PFSK-1 (cell line): ENCODE data around the gene NOTUM.

ENCODE experiments used
- FOXP2 ChIP-seq: optimal IDR thresholded peaks from 2 replicates; pipeline ENCODE3; 2011; ENCODE audit warnings: borderline replicate concordance, control low read depth, inconsistent platforms; ENCODE audit not compliant: insufficient read depth; ENCODE audit errors: extremely low read length, extremely low read depth
- POLR2AphosphoS5 ChIP-seq: IDR thresholded peaks from 2 replicates; pipeline ENCODE4 v1.6.1; 2012; ENCODE audit warnings: low read depth, mild to moderate bottlenecking, control low read depth, low read length, moderate library complexity
- REST ChIP-seq, 2 experiments: IDR thresholded peaks; 2 replicates each; pipeline versions ENCODE4 v1.6.1 to v1.8.0; 2011 to 2012; ENCODE audit warnings: low read depth in 2 of 2, low read length in 2 of 2, control low read depth in 1 of 2, inconsistent platforms in 1 of 2, mild to moderate bottlenecking in 1 of 2, moderate library complexity in 1 of 2; ENCODE audit not compliant: insufficient read depth in 1 of 2
- SIN3A ChIP-seq: IDR thresholded peaks from 2 replicates; pipeline ENCODE4 v1.6.1; 2012; ENCODE audit warnings: mild to moderate bottlenecking, low read length, moderate library complexity, borderline replicate concordance; ENCODE audit not compliant: insufficient read depth
- TAF1 ChIP-seq: IDR thresholded peaks from 2 replicates; pipeline ENCODE4 v1.6.1; 2012; ENCODE audit warnings: low read length, control low read depth, borderline replicate concordance; ENCODE audit not compliant: insufficient read depth

NOTUM gene

GRCh38 chr17:81962499-81963441, 1.8 kb upstream of the NOTUM start:
- TF ChIP-seq REST (IDR thresholded peaks at IDR 0.05; ENCODE audit: insufficient read depth in 1 of 2, low read depth in 2 of 2, low read length in 2 of 2) (no peak), SIN3A (no peak), FOXP2 (no peak), TAF1 (no peak), POLR2AphosphoS5 (no peak)

- TF ChIP-seq POLR2AphosphoS5, result no peak
- TF ChIP-seq TAF1, result no peak
- no peak for TF ChIP-seq REST (IDR thresholded peaks at IDR 0.05; ENCODE audit: insufficient read depth in 1 of 2, low read depth in 2 of 2, low read length in 2 of 2)
- TF ChIP-seq SIN3A, result no peak
- no peak for TF ChIP-seq FOXP2
Observed at GRCh38 chr17:81961521-81962498, 823 bp upstream of the NOTUM start.

- TF ChIP-seq SIN3A (no peak), POLR2AphosphoS5 (no peak), FOXP2 (peak; percentile 12)
Observed at GRCh38 chr17:81960130-81960958, 643 bp downstream of the NOTUM start.

GRCh38 chr17:81959362-81960129, 1.4 kb downstream of the NOTUM start:
- TF ChIP-seq FOXP2, result peak; percentile 81
- no peak for TF ChIP-seq REST (IDR thresholded peaks at IDR 0.05; ENCODE audit: insufficient read depth in 1 of 2, low read depth in 2 of 2, low read length in 2 of 2)
